ENCODE measurements around the gene PCSK4.

DNA sequence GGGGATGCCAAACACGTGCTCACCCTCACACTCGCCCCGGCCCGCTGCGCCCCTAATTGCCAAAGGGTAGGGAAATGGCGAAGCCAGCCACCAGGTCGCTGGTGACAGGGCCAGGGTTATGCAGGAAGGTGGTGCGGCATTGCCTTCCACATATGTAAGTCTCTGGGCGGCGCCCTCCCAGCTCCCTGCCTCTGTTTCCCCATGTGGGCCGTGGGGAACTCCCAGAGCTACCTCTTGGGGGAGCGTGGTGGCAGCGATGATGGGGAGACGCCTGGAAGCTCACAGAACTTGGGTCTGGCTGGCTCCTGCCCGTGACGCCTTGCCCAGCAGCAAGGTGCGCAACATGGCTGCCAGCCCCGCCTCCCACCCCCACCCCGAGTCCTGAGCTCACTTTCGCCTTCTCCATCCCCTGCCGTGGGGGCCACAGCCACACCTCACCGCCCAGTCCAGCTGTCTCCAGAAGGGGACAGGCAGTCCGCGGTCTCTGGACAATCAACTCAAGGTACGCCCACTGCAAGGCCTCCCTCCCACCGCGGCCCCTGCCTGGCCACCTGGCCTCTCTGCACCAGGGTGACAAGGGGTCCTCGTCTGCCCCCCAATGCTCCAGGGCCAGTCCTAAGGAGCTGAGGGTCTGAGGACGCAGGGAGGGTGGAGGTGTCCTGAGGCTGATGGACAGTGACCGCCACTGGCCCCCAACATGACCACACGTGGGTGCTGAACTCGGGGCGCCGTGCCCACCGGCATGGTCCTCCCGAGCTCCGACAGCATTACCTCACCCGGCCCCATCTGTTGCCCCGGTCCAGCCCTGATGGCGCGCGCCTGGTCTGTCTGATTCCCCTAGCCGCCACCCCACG lies 17.7 kb downstream of the PCSK4 start:
- TF ChIP-seq POLR2AphosphoS5 (IDR thresholded peaks at IDR 0.05; ENCODE audit: low read depth, low read length) = no peak
- no peak for TF ChIP-seq POLR2A (IDR thresholded peaks at IDR 0.05; ENCODE audit: low read depth, low read length)

Measured in GM12892 (cell line).